GM11168 (cell line): ENCODE data around the gene MS4A4A.
"Not testable (repeated sequence)": the region's sequence is repeated elsewhere in the genome, so short reads cannot be mapped to it uniquely, and the experiment has no call there.

Source experiments
- in situ Hi-C: fragments of 300-500 bp; cut with MboI; formaldehyde crosslinking; loops from one replicate; pipeline ENCODE4 v1.12.0; 2022; ENCODE audit warnings: low sequenced_read_pairs; ENCODE audit not compliant: unreplicated experiment

Gene MS4A4A

DNA sequence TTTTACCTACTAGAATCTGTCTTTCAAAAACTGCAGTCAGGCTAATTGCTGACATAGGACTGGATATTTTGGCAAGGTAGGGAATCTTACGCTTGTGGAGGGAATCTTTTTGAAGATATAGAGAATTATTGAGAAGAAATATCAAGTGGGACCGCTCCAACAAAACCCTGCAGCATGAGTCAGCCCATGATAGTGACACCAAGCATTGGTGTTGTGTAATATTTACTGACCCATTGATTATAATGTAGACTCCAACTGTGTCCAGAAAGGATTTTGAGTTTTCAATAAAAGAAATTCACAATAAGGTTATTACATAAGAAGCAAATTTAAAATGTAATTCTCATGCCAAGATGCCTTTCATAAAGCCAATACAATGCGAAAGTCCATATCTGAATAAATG lies 20.7 kb downstream of the MS4A4A start:
- in situ Hi-C loops, result no loop called here

DNA sequence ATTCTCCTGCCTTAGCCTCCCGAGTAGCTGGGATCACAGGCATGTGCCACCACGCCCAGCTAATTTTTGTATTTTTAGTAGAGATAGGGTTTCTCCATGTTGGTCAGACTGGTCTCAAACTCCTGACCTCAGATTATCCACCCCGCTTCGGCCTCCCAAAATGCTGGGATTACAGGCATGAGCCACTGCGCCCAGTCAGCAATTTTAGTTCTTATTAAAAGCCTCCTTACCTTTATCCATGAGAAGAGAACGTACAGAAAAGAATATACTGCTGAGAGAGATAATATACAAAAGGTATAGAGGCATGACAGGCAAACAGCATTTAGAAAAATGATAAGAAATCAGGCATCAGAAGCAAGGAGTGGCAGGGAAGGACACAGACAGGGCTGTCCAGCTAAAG lies 21.4 kb downstream of the MS4A4A start:
- in situ Hi-C loops, result not testable (repeated sequence)

DNA sequence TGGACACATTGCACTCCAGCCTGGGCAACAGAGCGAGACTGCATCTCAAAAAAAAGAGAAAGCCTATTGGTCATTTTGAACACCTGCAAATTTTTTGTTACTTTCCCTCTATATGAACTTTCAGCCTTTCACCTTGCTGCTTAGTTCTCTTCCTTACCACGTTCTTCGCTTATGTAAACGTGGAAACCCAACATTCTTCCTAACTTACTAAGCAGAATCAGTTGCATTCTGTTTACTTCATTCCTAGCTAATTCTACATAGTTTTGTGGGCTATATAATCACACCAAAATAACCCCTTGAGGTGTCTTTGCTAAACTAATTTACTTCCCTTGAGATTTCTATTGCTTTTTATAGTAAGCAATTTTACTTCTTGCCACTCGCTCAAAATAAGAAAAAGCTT lies 23.2 kb downstream of the MS4A4A start:
- in situ Hi-C loops, result no loop called here

DNA sequence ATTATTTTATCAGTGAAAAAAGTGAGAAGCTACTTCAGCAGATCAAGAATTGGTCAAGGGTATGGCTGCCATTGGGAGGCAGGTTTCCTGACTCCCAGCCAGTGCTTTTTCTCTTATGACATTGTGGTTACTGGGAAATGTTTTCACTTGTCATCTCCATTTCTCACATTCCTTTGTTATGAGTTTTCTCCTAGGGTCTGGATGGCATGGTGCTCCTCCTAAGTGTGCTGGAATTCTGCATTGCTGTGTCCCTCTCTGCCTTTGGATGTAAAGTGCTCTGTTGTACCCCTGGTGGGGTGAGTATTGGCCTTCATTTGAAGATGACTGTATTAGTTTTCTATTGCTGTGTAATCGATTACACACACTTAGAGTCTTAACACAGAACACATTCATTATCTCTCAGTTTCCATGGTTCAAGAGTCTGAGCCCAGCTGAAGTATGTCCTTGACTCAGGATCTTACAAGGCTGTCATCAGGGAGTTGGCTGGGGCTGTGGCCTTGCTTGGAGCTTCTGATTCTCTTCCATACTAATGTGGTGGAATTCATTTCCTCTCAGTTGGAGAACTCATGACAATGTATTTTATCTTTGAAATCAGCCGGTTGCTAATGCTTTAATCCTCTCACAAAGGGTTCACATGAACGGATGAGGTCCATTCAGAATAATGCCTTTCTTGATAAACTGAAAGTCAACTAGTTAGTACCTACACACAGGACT lies 25.6 kb downstream of the MS4A4A start:
- in situ Hi-C loops, result no loop called here

DNA sequence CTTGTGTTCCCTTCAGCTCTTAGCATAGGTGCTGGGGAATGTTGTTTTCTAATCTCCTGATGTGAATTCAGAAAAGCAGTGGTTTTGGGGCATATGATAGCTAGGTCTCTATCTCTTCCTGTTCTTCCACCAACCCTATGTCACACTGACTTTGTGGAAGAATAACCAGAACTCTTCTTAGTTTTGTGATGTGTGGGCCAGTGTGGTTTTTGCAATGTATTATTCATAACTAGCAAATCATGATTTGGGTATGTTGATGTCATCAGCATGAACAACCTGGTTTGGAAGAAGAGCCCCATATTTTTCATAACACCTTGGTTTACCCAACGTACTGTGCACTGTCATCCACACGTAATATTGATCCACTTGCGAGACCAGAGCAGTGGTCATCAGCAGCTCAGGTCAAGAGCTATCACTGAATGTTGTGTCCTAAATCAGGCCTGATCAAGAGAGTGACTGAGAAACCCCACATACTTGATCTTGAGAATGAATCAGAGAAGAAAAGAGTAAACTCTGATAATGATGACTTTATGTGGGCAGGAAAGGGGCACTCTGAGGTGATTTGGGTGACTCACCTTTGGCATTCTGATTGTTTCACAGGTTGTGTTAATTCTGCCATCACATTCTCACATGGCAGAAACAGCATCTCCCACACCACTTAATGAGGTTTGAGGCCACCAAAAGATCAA lies 27.2 kb downstream of the MS4A4A start:
- in situ Hi-C loops, result no loop called here

DNA sequence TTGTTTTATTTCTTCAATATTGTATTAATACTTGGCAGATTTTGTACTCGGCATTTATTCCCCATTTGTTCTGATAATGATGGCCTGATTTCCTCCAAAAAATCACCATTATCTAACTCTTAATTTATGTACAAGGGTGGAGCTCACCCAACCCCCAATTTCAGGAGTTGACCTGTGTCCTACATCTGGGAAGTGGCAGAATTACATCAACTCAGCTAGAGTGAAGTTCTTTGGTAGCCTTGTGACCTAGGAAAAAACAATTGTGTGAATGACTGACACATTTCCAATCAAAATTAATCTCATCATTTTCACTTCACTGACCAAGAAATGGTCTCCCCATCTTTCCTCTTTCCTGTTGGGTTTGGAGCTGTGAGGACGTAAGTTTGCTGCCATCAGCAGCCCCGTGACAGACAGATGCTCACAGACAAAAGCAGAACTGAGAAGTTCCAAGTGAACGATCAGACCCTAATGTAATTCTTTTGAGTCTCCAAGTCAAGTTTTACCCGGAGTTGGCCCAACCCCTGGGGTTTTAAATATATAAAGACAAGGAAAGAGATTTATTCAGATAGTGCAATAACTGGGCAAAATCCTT lies 30.0 kb downstream of the MS4A4A start:
- in situ Hi-C loops, result no loop called here

DNA sequence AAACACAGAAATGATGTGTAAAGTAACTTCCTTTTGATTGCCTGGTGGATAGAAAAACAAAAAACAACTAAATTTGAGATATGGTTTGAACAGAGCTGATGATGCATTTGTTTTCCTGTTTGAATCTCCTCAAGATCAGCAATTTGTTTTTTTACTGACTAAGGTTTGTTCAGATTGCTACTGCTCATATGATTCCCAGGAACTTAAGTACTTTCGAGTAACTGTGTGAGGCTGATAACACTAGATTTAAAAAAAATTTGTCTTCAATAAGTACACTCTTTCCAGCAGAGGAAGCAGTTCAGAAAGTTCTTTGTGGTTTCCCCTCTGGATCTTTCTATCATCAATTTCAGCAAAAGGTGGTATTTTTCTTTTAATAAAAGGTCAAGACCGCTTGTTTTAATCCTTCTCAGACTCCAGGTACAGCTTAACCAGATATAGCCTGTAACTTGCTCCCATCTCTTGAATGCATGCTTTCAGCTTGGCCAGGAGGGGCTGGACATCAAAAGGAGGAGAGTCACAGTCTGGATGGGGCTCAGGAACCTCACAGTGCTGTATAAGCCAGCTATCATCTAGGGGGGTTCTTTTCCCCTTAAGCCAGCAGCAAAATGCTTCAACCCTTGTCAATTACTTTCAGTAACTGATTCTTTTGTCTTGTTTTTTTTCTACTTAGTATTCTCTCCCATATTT lies 34.3 kb downstream of the MS4A4A start:
- in situ Hi-C loops, result no loop called here

DNA sequence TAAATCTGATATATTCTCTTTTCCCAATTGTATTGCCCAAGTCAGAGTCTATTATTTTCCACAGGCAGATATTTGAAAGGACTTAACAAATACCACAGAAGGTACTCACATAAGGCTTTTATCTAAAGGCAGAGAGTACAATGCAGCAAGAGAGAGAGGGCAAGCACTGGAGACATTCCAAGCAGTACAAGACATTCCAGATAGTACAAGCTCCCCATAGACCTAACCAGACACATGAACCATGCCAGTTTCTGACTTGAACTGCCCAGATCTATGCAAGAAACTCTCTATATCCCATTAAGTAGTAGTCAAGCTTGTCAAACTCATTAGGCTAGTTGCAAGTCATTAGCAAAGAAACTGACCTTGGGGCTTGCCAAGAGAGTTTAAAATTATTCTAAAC lies 35.4 kb downstream of the MS4A4A start:
- in situ Hi-C loops, result no loop called here

DNA sequence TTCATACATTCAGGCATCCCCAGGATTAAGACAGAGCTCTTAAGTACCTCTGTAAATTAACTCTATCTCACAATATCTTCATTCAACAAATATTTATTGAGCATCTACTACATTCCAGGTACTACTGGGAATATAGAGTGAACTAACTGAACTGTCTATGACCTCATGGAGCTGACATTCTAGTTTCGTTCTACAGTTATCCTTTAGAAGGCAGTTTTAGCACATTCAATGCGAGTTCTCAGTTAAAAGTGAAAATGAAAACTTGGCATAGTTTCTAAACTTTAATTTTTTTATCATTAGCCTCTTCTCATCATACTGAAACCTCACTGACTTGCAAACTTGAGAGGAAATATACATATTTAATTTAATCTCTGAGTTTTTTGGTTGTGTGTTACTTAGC lies 35.9 kb downstream of the MS4A4A start:
- in situ Hi-C loops, result no loop called here

DNA sequence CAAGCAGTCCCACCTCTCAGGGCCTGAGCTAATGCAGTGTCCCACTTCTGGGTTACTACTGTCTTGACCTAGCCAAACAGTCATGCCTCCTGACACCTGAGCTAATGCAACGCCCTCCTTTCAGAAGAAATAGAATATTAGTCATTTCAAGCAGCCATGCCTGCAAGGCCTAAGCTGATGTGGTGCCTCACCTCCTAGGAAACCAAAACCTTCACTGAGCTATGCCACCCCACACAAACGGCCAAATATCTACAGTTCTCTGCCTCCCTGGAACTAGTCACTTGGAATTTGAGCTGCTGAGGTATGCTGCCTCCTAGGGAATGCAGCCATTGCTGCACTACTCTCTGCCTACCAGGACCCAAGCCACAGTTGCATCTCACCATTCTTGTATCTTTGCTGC lies 38.3 kb downstream of the MS4A4A start:
- in situ Hi-C loops, result no loop called here

DNA sequence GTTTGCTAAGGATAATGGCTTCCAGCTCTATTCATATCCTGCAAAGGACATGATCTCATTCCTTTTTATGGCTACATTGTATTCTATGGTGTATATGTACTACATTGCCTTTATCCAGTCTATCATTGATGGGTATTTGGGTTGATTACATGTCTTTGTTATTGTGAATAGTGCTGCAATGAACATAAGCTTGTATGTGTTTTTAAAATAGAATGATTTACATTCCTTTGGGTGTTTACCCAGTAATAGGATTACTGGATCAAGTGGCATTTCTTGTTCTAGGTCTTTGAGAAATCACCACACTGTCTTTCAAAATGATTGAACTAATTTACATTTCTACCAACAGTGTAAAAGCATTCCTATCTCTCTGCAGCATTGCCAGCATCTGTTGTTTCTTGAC lies 40.6 kb downstream of the MS4A4A start:
- in situ Hi-C loops, result no loop called here

DNA sequence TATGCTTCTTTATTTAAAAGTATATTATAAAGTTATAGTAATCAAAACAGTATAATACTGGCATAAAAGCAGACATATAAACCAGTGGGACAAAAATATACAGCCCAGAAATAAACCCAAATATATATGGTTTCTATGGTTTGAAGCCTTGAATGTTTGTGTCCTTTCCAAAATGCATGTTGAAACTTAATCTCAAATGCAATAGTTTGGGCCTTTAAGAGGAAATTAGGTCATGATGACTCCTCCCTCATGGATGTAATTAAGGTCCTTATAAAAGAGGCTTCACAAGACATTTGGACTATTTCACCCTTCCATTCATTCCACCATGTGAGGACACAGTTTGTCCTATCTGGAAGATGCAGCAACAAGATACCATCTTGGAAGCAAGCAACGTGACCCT lies 46.5 kb downstream of the MS4A4A start, which contains the start of gene MS4A6E:
Gene MS4A6E (plus strand): TSS at position 301 of the 400 bp plus-strand sequence. CDS start 7,641 bp downstream, outside the sequence.
- in situ Hi-C loops, result no loop called here

DNA sequence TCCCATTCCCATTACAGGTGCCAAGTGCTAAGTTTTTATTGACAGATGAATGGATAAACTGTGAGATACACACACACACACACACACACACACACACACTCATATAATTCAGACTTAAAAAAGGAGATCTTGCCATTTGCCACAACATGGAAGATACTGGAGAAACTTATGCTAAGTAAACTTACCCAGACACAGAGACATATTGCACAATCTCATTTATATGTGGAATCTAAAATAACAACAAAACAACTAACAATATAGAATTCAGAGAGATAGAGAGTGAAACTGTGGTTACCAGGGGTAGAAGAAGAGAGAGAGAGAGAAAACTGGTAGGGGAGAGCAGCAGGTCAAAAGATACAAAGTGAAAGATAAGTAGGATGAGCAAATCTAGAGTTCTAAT lies 48.0 kb downstream of the MS4A4A start:
- in situ Hi-C loops, result no loop called here

DNA sequence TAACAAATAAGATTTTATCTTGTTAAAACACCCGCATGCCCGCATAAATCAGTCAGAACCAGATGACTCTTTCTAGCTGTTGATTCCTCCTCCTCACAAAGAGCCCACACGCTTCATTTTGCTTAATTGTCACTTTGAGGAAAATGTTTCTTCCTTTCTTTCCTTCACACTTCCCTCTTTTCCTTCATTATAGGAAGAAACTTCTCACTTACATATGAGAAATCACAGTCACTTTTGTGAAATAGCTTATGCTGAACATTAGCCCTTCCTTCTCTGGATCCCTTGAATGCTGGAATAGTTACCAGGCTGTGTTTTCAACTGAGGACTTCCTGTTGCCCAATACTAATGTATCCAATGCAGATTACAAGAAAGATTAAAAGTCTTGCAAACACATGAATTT lies 52.4 kb downstream of the MS4A4A start:
- in situ Hi-C loops, result no loop called here

DNA sequence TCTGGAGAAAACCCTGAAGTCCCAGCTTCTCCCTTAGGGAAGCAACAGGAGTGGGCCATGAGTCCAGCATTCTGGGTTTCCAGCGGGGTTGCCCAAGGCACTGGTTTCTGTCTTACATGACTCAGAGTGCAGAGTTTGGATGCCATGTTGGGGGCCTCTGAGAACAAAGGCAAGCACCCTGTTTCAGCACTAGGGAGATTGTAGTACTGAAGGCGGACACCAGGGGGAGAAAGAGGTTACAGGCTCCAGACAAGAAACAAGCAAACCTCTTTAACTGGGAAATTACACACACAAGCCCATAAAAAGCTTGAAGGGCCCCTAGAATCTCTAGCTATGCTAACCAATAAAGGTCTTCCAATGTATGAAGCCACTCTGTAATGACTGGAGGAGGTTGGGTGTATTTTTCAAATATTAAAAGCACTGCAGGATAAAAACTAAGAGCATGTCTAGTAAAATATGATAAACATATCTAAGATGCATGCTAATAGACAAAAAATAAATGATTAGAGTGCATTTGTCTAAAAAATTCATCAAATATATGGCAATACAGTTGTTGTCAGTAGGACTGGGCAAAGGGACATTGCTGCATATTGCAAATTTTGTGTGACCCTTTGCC lies 53.6 kb downstream of the MS4A4A start:
- in situ Hi-C loops, result no loop called here

DNA sequence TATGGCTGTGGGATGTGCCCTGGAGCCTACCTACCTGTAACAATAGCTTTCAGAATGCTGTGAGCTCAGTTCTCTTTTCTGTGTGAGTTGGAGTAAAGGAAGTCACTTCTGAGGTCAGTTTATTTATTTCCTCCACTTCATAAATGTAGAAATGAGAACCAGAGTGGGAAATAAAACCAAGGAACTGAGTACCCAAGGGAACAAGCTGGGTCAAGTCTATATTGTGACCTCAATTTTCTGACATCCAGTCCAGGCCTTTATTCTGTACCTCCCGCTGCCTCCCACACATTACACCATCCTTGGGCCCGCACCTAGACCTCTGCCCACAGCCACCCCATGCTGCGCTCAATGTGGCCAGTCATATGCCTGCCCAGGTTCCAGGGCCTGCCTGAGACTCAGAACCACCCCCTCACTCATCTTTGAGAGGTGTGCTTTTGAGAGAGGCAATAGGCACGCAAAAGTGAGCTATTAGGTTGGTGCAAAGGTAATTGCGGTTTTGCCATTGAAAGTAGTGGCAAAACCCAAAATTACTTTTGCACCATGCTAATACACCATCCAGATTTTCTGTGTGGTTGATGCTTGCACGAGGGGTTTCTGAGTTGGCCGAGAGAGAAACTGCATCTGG lies 56.4 kb downstream of the MS4A4A start:
- in situ Hi-C loops, result no loop called here

DNA sequence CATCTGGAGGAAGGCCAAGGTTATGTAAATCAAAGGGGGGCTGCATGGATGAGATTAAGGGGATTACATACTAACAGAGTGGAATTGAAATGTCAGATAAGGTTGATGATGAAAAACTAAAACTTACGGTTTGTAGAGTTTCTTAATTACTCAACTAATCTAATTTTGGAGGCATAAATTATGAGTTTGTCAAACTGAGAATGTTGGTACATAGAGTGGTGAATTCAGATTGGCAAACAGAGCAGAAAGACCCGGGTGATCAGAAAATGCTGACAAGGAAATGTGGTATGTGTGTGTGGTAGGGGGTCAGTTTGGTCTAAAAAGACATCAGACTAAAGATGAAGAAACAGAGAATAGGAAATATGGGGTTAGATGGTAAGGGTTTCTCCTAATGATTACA lies 57.6 kb downstream of the MS4A4A start:
- in situ Hi-C loops, result no loop called here

DNA sequence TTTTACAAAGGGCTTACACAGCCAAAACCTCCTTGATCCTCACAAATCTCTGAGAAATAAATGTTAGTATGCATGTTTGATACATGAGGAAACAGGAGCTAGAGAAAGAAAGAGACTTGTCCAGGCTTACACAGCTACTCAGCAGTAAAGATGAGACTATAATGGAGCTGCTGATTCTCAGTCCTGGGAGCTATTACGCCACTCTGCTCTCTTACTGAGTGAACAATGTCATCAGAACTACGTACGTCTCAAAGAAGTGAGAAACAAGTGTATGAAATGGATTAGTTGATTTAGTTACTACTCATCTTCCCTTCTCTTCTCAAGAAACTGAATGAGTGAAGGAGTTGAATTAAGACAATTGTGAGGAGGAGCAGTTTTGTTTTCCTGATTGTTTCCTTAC lies 58.9 kb downstream of the MS4A4A start:
- in situ Hi-C loops, result no loop called here

DNA sequence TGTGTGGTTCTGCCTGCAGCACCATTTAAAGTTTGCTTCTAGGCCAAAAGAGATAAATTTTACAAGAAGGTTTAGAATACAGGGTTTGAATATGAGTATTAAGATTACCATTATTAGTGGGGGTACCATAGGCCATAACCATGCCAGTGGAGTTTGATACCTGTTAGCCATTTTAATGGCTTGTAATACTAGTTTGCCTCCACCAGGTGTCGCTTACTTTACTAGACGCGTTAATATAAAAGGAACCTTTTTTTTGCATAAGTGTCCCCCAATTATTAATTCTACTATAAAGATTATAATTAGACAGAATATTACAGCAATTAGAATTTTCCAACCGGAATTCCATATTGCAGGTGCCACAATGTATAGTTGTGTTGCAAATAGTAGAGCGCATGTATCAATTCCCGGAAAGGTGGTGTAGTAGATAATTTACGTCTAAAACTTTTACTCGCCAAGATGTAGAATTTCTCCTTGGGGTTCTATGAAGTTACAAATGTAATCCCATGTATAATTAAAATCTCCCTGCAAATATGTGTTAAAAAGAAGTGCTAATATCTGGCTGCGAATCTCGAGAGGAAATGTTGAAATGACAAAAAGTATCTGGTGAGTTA lies 62.7 kb downstream of the MS4A4A start:
- in situ Hi-C loops, result loop anchor here (10.0 kb wide), 2 partner anchors 68 to 272 kb away; no protein-coding TSS in a partner anchor

DNA sequence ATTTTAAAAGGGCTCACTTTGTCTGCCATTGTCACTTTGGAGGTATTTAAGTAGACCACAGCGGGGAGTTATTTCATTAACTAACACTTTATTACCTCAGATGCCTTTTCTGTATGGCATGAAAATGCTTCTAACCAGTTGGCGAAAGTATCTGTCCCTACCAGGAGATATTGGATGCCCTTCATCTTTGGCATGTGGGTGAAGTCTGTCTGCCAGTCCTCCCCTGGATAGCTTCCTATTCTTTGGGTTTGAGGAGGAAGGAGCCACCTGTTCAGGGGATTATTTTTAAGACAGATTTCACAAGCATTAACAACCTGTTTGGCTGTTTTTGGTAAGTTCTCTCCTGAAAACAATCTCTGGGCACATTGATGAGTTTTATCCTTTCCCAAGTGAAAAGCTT lies 63.7 kb downstream of the MS4A4A start:
- in situ Hi-C loops, result loop anchor here (10.0 kb wide), 2 partner anchors 69 to 271 kb away; no protein-coding TSS in a partner anchor
